HG03196 (cell line): ENCODE results near the gene CELA3A.
"Not testable (repeated sequence)": the region's sequence is repeated elsewhere in the genome, so short reads cannot be mapped to it uniquely, and the experiment has no call there.

Experiments used
- ATAC-seq: cut with Tn5 transposase; IDR thresholded peaks from one replicate; pipeline ENCODE4 v1.9.1; 2021; ENCODE audit not compliant: unreplicated experiment

The CELA3A gene, protein sequence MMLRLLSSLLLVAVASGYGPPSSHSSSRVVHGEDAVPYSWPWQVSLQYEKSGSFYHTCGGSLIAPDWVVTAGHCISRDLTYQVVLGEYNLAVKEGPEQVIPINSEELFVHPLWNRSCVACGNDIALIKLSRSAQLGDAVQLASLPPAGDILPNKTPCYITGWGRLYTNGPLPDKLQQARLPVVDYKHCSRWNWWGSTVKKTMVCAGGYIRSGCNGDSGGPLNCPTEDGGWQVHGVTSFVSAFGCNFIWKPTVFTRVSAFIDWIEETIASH

DNA sequence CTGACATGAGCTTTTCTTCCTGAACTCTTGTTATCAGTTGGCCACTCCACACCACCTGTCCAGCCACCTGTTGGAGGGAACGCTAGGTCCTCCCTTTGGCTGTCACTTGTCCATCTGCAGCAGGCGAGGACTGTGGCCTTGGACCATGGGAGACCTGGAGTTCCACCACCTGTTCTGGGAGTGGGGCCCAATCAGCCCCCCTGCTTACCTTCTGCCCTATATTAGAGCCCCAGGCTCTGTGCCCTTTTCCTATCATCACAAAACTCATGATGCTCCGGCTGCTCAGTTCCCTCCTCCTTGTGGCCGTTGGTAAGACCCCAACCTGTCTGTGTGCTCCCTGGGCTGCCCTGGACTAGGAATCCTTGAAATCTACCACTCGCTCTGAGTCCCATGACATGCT, at the start of gene CELA3A:
CELA3A (plus strand) TSS at position 249 of the 400 bp plus-strand sequence; CDS start at position 267, 18 bp downstream.
- ATAC-seq = no peak

DNA sequence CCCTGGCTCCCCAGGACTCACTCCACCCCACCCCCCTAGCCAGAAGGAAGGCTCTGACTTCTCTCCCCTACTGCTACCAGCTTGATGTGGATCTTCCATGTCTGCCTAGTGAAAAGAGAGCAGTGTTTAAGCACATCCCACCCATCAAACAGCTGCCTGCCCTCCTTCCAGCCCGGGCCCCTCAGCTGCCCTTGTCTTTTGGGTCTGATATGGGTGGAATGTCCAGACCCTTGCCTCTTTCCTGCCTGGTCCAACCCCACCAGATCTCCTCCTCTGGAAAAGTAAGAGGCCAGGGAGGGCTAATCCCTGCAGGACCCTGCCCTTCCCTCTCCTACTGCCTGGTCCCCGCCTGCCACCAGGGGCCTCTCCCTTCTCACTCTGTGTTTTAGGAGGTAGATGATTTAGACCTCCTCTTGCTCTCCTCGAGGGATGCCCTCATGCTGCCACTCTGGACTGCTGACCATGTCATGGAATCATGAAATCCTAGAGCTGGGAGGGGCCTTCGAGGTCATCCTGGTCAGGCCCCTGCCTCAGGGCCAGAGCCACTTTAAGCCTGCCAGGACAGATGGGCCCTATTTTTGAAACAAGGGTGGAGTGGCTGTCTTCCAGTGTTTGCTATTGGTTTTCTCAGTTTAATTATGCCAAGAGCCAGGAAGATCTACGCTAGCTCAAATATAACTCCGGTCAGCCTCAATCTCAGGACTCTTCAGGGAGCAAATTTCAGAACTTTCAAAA, 48.5 kb upstream of the CELA3A start:
- no peak for ATAC-seq

DNA sequence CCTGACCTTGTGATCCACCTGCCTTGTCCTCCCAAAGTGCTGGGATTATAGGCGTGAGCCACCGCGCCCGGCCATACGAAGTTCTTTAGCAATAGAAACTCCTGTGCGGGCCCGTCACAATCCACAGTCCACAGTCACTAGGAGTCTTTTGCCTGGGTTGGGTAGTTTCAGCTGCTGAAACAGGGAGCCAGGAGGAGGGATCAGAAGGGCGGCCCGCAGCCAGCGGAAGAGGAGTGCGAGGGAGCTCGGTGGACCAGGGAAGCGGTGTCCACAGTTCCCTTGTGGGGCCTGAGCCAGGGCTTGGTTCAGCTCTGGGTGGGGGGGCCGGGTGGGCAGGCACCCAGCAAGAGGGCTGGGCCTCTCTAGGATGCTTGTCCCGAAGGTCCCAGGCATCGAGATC, 46.4 kb upstream of the CELA3A start:
- ATAC-seq = no peak

DNA sequence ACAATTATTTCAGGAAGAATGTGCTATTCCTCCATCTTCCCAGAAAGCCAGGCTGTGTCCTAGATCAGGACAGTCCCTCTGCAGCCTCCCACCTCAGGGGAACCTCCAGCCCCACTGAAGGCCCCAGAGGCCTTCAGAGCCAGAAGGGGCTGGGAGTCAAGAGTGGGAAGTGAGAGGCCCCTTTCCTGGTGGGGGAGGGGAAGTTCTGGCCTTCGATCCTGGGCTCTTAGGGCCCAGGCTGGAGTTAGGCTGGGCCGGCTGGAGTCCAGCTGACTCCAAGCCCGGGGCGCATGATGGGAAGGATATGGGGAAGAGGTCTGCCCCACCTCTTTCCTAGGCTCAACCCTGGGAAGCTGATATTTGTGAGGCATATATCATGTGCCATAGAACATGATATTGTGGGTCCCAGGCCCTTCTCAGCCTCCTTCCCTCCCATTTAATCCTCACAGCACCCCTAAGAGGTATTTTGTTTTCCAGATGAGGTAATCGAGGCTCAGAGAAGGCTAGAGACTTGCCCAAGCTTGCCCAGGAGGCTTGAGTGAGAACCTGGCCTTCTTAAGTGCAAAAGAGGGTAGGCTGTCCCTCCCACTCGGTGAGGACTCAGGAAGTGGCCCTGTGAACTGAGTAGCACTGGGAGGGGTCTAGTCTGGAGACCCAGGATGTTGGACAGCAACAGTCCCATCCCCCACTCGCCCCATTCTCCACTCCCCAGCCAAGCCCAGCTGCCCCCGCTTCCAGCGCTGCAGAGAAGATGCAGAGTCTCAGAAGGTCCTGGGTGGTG, 45.8 kb upstream of the CELA3A start:
- no peak for ATAC-seq

DNA sequence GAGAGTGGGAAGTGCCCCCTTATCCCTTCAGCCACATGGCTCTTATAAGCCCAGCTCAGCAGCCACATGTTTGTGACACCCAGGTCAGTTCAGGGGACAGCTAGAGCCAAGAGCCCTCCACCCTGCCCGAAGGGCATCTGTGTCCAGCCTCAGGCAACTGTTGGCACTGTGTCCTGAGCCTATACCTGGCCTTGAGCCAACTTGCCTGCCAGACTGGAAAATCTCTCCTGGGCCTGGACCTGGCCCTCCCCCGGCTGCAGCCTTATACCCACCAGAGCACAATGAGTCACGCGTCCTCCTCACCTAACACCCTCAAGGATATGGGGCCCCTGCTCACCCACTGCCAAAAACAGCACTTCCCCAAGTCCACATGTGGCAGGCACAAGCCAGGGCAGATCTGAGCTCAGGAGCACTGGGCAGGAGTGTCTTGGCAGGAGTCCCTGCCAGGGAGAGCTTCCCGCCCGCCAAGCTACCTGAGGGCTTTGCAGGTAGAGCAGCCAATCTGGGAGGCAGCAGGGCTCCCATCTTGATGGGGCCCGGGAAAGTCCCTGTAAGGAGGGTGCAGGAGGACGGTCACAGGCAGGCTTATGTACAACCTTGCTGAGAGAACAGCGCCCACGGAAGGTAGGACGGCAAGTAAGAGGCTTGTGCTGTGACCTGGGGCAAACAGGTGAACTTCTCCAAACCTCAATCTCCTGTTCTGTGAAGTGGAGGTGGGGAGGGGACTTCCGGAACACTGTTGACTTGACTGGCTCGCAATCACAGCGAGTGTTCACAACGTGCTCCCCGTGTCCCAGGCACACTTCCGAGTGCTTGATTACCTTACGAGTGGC, 44.5 kb upstream of the CELA3A start:
- no peak for ATAC-seq

DNA sequence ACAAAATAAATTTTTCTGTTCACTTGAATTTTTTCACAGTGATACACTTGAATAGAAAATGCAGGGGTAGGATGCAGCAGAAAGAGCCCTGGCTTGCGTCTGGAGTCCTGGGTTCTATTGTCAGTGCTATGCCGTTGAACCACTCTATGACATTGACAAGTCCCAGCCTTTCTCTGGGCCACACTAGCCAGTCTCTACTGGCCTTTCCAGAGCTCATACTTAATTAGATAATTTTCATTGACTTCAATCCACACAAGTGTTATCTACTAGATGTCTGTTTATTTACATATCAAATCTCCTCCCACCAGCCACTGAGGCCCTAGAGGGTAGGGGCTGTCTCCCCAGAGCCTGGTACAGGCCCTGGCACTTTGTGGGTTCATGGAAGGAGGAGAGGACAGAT, 40.1 kb upstream of the CELA3A start:
- no peak for ATAC-seq

DNA sequence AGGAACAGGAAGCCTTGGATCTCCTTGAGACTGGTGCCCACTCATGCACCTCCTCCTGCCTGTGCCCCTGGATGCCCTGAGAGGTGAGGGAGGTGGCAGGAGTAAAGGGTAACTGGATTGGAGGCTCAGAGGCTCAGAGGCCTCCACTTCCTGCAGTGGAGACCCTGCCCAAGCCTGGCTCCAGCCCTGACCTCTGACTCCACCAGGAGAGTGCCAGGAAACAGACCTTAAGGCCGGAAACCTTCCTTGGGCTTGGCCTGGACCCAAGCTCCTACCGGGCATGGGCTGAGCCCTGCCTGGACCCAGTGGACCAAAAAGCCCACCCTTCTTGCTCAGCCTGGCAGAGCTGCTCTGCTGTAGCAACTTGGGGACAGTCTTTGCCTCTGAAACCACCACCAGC, 39.7 kb upstream of the CELA3A start:
- ATAC-seq = no peak

DNA sequence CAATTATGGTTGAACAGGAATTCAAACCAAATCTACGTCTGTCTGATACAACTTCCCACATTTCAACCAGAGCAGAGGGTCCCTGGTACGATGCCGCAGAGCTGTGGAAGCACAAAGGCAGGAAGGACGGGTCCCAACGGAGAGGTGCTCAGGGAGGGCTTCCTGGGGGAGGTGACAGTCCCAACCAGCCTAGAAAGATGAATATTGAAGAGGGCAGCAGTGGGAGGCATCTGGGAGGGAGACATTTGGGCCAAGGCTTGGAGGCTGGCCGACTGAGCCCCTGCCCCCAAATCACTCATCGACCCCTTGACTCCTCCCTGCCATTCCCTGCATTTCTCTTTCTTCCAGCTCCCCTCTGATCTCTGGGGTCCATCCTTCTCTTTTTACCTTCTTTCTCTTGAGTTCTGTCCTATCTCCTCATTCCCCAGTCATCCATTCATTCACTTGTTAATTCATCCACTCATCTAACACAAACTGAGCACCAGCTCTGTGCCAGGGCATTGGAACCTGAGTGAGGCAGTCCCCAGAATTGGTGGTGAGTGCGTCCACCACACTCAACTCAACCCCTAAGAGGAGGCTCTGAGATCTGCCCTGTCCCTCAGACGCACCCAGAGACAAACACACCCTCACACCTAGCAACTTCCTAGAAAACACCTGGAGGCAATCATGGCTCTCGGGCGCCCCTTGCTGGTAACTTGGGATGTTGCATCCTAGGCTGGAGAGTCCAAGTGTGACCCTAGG, 37.8 kb upstream of the CELA3A start:
- ATAC-seq = no peak

DNA sequence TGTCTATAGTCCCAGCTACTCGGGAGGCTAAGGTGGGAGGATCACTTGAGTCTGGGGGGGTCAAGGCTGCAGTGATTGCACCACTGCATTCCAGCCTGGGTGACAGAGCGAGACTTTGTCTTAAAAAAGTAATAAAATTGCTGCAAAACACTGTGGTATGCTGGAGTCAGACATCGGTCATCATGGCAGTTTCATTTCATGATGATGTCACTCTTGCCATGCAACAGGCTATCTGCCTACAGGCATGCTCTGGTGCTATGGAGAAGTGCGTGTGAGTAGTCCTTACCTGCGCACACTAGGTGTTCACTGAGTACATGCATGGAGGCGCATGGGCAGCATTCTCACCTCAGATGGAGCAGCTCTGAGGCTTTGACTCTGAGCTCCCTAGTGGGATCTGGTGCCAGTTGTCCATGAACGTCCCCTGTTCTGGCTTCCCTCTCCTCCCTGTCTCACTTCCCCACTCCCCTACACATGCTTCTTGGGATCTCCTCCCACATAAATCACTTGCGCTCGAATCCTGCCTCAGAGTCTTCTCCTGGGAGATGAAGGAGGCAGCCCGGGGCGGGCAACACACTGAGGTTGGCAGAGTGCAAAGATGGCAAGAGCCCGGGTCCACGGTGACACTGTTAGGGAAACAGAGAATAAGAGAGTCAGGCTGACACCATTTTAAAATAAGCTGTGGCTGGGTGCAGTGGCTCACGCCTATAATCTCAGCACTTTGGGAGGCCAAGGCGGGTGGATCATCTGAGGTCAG, 35.0 kb upstream of the CELA3A start:
- no peak for ATAC-seq

DNA sequence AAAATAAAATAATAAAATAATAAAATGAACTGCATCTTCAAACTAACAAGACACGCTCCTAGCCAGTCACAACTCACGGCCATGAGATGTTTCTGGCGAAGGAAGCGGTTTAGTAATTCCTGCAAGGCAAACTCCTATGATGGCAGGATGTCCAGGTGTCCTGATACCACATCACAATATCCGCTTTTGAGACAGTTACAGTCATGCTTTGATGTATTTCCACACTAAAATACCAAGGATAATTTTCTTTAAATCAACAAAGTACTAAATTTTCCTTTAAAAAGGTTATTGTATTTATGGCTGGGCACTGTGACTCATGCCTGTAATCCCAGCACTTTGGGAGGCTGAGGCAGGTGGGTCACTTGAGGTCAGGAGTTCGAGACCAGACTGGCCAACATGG, 34.2 kb upstream of the CELA3A start:
- not testable (repeated sequence) for ATAC-seq

DNA sequence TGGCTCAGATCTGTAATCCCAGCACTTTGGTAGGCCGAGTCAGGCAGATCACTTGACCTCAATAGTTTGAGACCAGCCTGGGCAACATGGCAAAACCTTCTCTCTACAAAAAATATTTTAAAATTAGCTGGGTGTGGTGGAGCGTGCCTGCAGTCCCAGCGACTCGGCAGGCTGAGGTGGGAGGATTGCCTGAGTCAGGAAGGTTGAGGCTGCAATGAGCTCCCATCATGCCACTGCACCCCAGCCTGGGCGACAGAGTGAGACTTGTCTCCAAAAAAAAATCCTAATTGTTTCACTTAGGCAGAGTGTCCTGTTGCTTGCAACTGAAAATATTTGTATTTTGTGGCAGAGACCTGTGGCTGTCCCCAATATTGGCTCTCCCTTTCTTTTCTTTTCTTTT, 32.4 kb upstream of the CELA3A start:
- ATAC-seq = not testable (repeated sequence)

DNA sequence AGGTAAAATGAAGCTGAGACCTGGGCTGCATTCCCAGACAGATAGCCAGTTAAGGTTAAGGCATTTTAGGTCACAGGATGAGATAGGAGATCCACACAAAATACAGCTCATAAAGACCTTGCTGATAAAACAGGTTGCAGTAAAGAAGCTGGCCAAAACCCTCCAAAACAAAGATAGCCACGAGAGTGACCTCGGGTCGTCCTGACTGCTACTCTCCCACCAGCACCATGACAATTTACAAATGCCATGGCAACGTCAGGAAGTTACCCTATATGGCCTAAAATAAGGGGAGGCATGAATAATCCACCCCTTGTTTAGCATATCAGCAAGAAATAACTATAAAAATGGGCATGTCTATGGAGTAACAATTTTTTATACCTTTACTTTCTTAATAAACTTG, 30.9 kb upstream of the CELA3A start:
- not testable (repeated sequence) for ATAC-seq

DNA sequence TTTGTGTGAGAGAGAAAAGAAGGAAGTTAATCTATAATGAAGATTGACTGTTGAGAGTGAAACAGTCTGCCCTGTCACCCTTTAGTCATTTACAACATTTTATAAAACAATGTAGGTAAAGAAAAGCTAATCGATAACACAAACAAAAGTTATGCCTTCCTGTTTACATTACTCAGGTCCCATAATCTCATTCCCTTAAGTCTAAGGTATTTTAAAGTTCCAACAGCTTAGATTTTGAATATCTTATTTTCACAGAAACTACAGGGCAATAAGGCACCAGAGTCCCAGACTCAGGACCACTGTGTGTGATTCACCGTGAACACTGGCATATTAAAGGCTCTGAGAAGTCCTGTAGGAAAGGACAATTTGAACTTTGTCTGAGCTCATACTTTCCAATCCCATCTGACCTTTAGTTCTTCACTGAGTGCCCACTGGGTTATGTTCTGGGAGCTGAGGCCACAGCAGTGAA, 28.4 kb upstream of the CELA3A start:
- ATAC-seq = not testable (repeated sequence)

DNA sequence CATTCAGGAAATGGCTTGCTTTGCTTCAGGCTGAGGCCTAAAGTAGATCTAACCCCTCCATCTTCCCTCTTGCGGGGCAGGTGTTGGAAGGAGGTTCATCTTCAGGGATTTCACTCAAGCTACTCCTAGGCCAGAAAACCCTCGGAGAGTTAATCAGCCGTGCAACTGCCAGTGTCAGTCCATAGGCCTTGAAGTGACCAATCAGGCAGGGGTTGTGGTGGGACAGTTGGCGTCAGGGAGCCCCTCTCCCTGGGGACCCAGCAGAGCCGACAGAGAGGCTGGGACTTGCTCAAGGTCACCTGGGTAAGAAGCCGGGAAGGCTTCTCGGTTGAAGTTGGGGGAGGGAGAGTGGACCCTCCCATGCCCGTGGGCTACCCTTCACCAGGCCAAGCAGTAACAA, 27.5 kb upstream of the CELA3A start:
- ATAC-seq = not testable (repeated sequence)

DNA sequence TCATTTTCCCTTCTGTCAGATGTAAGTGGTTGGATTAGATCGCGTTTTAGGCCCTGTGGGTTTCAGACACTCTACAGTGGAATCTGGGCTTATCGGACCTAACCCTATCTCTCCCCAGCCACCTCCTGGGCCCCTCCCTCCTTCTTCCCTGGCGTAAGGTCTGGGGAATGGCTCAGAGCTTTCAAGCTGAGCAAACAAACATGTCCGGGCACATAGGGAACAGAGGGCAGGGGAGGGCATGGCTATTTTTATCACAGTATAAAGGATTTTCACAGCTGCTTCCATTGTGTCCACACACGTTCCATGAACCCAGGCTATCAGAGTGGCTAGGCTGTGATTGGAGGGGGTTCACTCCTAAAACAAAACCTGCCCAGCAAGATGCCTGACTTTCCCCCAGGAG, 26.8 kb upstream of the CELA3A start:
- ATAC-seq = not testable (repeated sequence)

DNA sequence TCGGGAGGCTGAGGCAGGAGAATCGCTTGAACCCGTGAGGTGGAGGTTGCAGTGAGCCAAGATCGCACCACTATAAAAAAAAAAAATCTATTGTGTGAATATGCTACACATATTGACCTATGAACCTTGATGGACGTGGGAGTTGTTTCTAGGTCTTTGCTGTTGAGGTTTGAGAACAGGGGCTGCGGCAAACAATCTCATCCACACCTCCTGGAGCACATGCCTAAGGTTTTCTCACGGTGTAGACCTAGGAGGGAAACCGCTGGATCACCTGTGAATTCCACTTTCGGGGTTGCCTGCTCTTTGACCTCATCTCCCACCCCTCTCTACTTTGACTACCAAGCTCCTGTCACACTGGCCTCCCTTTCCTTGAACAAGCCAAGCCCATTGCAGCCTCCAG, 26.2 kb upstream of the CELA3A start:
- not testable (repeated sequence) for ATAC-seq

DNA sequence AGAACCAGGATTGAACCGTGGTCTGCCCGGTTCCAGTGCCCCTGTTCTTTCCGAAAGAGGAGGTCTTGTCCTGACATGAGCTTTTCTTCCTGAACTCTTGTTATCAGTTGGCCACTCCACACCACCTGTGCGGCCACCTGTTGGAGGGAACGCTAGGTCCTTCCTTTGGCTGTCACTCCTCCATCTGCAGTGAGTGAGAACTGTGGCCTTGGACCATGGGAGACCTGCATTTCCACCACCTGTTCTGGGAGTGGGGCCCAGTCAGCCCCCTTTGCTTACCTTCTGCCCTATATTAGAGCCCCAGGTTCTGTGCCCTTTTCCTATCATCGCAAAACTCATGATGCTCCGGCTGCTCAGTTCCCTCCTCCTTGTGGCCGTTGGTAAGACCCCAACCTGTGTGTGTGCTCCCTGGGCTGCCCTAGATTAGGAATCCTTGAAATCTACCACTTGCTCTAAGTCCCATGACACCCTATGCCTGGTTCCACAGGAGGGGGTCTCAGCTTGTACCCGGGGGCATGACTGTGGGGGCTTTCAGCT, 24.7 kb upstream of the CELA3A start, which contains the start of gene CELA3B:
CELA3B (plus strand) TSS at position 320 of the 537 bp plus-strand sequence; CDS start at position 338, 18 bp downstream.
- ATAC-seq = not testable (repeated sequence)

DNA sequence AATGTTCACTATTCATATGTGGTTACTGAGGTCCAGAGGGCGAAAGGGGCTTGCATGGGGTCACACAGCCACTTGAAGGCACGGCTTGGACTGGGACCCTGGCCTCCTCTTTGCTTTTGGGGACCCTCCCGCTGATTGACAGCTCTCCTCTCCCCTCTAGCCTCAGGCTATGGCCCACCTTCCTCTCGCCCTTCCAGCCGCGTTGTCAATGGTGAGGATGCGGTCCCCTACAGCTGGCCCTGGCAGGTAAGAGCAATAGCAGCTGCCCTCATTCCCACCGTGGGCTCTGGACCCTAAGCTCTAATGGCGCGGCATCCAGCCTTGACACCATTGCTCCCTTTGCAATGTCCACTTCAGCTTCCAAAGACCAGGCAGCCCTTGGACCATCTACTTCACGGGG, 23.2 kb upstream of the CELA3A start:
- not testable (repeated sequence) for ATAC-seq
